HG03521 (cell line): Measurements from ENCODE around the gene POLR2F.

Experiments used
- ATAC-seq: cut with Tn5 transposase; IDR thresholded peaks from one replicate; pipeline ENCODE4 v1.9.1; 2021; ENCODE audit warnings: mild to moderate bottlenecking, moderate library complexity; ENCODE audit not compliant: unreplicated experiment

POLR2F gene

GRCh38 chr22:37999236-37999635 lies 45.7 kb downstream of the POLR2F start:
- no peak for ATAC-seq

- ATAC-seq: no peak
Observed at GRCh38 chr22:37999640-38000272, 46.3 kb downstream of the POLR2F start.

- ATAC-seq: no peak
Observed at GRCh38 chr22:38005943-38006342, 52.4 kb downstream of the POLR2F start.

GRCh38 chr22:38006906-38007305 lies 53.4 kb downstream of the POLR2F start:
- ATAC-seq: no peak

GRCh38 chr22:38007330-38007902 lies 53.9 kb downstream of the POLR2F start:
- ATAC-seq: no peak

- ATAC-seq: no peak
Observed at GRCh38 chr22:38009000-38009806, 55.7 kb downstream of the POLR2F start.

GRCh38 chr22:38012604-38013072 lies 59.1 kb downstream of the POLR2F start:
- ATAC-seq: no peak

- ATAC-seq: no peak
Observed at GRCh38 chr22:38014083-38014482, 60.6 kb downstream of the POLR2F start.

GRCh38 chr22:38016182-38017151 lies 63.0 kb downstream of the POLR2F start:
- no peak for ATAC-seq

- no peak for ATAC-seq
Observed at GRCh38 chr22:38017272-38017920, 63.9 kb downstream of the POLR2F start.

GRCh38 chr22:38017939-38018885 lies 64.7 kb downstream of the POLR2F start:
- no peak for ATAC-seq
